Stimulated activated CD4-positive, alpha-beta T cell treated with anti-CD3 and anti-CD28 coated beads, Interleukin-2, amount 100 ng/mL, for 4 hours (primary cell): ENCODE measurements around the gene EVX1.

Source experiments
- DNase-seq: peaks from one replicate; pipeline ENCODE4 v3.0.0-alpha.2; 2020; ENCODE audit warnings: low read depth

Gene EVX1

DNA sequence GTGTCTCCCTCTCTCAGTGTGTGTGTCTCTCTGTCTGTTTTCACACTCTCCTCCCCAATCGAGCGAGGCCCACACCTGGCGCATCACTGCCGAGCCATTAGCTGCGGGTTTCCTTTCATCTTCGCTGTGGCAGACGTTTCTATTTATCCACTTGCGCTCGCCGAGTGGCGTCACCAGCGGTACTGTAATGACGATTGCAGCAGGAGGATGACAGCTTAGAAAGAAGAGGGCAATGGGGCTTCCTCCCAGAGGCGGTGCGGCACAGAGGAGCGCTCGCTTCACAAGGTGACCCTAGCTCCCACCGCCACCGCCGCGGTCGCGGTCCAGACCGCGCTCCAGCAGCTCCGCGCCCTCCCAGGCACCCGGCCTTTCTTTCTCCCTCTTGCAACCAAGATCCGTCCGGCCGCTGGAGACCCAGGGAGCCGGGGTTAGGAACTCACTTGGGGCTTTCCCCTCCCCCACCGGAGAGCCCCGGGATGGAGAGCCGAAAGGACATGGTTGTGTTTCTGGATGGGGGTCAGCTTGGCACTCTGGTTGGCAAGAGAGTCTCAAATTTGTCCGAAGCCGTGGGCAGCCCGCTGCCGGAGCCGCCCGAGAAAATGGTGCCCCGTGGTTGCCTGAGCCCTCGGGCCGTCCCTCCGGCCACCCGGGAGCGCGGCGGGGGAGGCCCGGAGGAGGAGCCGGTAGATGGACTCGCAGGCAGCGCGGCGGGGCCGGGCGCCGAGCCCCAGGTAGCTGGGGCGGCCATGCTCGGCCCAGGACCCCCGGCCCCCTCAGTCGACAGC lies at the start of gene EVX1:
Gene EVX1, plus strand, starts transcription at position 248 of the 785 bp plus-strand sequence. Its CDS starts 229 bp downstream, at position 477.
- peak; percentile 7 for DNase-seq

DNA sequence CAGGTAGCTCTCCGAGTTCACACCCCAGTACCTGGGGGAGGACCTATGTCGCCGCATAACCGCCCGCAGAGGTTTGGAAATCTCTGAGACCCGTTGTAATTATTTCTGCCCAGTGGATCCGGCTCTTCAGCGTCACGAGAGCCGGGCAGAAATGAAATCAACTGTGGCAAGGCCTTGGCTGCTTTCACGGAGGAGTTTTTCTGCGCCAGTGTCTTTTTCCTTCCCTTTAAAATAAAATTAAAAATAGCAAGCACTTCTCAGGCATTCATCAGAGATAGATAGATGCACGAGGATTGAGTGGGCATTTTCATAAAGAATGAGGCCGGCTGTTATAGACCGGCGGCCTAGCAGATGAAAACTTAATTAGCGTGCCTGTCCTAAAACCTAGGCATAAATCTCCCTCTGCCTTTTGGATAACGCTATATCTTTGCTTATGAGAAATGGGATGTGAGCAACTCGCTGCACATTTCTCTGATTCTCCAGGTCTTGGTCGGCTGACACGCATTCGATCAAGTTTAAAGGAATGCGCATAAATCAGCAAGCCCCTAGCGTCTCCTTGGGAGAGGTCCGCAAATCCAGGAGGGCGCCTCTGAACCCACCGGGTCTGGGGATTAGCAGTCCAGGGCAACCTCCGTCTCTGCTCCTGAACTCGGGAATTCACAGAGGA lies 49.1 kb upstream of the EVX1 start:
- no peak for DNase-seq

GRCh38 chr7:27194002-27194352 lies 48.6 kb upstream of the EVX1 start:
- DNase-seq: no peak

GRCh38 chr7:27194686-27195379 lies 47.8 kb upstream of the EVX1 start:
- no peak for DNase-seq

GRCh38 chr7:27196287-27196767 lies 46.3 kb upstream of the EVX1 start:
- peak; percentile 75 for DNase-seq

DNA sequence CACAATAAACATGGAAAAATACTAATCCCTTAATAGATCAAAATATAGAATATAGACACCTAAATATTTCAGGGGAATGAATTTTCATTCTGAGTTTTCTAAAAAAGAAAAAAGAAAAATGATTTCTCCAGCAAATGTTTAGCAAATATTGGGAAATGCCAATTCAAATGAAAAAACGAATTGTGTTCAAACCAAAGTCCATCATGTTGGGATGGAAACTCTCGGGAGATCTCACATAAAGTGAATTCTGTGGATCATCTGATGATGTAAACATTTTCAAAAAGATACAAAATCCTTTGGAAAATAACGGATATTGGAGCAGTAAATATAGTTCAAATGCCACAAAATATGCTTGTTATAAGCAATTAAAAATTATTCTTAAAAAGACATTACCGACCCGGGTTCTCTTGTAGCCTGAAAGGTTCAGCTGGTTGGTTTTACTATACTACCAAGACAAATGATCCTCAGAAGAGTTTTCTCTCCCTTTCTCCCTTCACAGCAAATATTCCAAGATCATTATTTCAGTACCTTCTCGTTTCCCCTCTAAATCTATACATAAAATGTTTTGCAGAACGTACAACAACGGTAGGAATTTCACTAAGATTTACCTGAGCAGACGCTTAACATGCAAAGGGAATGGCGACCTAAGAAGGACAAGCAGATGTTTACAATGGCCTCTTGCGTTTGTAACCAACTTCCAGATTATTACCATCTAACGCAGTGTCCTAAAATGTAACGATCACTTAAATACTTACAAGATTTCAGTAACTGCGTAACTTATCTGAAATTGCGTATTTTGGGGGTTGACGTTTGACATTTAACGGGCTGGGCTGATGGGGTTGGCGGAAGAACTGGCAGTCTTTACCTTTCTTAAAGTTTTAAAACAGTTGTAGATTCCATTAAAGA lies 45.2 kb upstream of the EVX1 start:
- DNase-seq: no peak

DNA sequence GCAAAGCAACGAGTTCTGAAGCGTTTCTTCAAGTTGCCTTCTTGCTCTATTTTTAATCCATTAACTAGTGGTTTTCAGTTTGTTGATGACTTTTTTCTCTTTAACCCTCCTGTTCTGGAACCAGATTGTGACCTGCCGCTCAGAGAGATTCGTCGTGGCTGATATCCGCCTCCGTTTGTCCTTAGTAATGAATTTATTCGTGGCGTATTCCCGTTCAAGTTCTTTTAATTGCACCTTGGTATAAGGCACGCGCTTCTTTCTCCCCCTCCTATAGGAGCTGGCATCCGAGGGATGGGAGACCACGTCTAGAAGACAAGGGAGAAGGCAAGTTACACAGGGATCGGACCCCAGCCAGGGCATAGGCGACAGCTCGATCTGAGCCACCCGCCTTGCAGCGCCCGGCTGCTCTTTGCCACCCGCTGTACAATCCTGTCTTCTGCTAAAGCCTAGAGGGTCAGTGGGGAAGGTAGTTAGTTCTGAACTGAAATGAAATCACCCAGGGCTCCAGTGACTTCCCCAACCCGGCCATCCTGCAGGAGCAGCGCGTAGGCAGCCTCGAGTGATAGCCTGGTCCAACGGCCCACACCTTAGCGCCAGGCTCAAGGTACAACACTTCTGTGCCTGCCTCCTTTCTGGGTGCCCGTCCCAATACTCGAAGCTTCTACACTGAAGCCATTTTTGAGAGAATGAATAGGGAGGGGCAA lies 44.3 kb upstream of the EVX1 start:
- DNase-seq: no peak

- no peak for DNase-seq
Measured at GRCh38 chr7:27198871-27199801, 43.5 kb upstream of the EVX1 start.

- DNase-seq: no peak
Measured at GRCh38 chr7:27199849-27200760, 42.5 kb upstream of the EVX1 start, which contains the start of gene HOXA13. HOXA13 (minus strand) TSS chr7:27200091; CDS start chr7:27200077, 14 bp downstream.

DNA sequence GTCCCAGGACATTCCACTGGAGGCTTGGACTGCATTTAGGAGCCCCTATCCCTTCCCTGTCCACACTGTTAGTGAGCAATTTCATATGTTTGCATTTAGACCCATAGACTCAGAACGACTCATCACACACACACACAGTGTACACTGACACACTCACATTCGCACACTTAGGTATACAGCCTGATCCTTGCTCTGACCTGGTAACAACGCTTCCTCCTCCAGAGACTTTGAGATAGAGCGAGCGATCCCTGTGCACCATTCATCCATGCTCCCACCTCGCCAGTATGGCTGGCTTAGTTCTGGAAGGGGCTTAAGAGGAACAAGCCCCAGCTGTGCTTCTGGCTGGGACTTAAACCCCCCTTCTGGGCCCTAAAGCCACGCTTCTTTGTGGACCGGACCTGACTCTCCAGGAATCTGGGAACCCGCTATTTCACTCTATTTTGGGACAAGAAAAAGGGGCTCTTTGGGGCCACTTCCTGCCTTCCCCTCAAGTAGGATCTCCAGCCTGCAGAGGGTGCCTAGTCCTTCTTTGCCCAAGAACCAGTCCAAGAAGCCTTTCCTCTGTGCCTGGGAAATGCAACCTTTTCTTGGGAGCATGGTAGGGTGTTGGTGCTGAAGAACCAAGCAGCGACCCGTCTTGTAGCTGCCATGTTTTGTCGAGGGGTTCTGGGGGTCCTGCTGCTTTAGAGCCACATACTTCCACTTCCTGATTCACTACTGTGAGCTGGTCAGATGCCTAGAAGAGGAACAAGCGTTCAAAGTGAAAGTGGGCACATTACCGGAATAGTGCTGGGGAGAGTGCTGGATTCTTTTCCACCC lies 41.6 kb upstream of the EVX1 start:
- DNase-seq: no peak

DNA sequence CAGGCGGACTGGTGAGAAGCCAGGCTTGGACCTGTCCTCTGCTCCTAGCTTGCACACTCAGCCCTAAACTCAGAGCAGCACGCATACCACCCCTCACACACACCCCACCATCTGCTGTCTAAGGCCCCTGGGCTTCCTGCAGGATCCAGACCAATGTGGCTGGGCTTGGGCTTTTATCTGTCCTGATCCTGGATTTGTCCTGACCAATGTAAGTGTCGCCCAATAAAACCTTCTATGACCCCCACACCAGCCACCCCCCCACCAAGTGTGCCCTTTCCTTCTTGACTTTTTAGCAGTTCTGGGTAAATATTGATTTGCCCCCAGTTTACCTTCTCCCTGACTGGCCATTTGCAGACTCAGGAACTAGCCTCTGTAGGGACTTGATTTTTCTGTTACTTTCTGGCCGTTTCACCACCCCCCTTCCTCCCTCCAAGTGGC lies 41.0 kb upstream of the EVX1 start:
- DNase-seq: no peak

GRCh38 chr7:27202018-27202861 lies 40.4 kb upstream of the EVX1 start:
- no peak for DNase-seq

- no peak for DNase-seq
Measured at GRCh38 chr7:27202862-27203134, 39.8 kb upstream of the EVX1 start.

DNA sequence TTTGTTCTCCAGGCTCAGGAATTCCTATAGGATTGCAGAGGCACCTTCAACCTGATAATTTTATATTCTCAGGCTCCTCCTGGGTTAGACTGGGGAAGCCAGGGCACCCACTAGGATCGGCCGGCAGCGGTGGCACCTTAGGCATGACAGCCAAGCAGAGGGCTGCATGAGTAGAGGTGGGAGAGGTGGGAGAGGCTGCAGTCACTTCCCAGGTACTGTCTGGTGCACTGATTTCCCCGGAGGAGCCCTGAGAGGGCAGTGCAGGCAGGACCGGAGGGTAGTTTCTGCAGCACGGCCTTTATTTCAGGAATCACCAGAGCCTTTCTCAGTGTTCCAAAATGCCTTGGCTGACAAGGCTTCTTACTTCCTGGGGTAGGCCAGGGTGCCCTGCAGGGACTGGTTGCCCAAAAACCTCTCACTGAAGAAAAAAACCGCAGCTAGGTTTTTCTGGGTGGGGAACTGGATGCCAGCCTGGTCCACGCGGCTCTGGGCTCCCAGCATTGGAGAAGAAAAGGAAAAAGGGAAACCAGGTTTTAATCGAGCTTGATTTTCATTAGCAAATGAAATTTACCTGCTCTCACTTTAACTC lies 39.1 kb upstream of the EVX1 start:
- no peak for DNase-seq

DNA sequence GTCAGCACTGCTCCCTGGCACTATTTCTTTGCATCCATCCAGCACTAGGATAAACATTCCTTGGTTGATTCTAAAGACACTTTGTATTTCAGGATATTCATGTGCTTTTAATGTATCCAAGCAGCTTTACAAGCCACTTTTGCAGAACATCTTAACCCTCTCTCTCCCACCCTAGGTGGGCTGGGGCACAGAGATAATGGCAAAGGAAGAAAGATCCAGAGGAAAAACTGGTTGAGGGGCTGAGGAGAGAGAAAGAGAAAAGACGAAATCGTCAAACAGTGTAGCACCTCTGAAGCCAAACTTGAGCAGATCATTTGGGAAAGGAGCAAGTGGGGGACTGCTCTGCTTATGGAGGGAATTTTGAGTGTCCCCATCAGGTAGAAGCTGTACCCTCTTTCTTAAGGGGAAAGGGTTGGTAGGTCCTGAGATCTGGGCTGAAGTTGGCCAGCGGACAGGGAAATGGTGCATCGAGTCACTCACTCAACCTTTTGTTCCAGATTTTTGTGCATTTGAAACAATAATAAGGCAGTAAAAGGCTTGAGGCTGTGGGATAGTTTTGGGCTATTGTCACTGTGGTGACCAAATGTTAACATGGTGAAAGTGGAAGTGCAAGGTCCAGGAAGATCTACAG lies 38.5 kb upstream of the EVX1 start:
- DNase-seq: no peak

DNA sequence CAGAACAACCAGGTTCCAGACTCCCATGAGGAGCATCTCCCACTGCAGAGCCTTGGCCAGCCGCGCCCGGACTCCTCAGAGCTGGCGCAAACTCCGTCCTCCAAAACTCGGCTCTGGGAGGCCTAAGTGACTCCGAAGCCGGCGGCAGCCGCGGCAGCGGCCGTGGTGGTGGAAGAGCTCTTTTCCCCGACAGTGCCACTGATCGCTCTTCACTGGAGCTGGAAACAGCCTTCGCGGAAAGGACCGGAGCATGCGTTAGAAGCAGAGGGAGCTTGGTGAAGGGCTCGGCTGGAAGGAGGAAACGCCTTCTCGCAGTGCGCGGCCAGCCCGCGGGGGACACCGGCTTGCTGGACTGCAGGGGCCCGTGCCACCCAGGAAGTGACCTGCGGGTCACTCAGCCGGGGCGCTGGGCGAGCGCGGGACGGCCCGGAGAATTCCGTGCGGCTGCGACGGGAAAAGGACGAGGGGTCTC lies 37.7 kb upstream of the EVX1 start:
- no peak for DNase-seq
